CD4-positive, alpha-beta T cell (primary cell): ENCODE data around the gene STOX1. TPM values are rescaled to one million over a fixed set of nuclear protein-coding genes. Genes with fewer than 3 reads are reported as not detected.
"Not testable (repeated sequence)": the region's sequence is repeated elsewhere in the genome, so short reads cannot be mapped to it uniquely, and the experiment has no call there.

Experiments used
- ATAC-seq: fragments of 200-7000 bp; cut with Tn5 transposase; one replicate; pipeline ENCODE4 v1.10.0; 2022; ENCODE audit warnings: mild to moderate bottlenecking; ENCODE audit not compliant: poor library complexity
- CTCF ChIA-PET: fragments of 350-600 bp; sonication (Branson Sonifier 250); formaldehyde crosslinking; loops from one replicate; lab custom pipeline; 2021; ENCODE audit warnings: antibody characterized with exemption, inconsistent platforms; lab: Charles Lee
- POLR2A ChIA-PET: fragments of 350-600 bp; sonication (Branson Sonifier 250); formaldehyde crosslinking; loops from one replicate; lab custom pipeline; 2021; ENCODE audit warnings: antibody characterized with exemption, inconsistent platforms; lab: Charles Lee
- DNase-seq, 14 experiments: peaks; one replicate each; pipeline ENCODE4 v3.0.0-alpha.2; 2013 to 2020; ENCODE audit warnings: mixed read lengths in 2 of 14
- H3K27ac ChIP-seq, 2 donors: one replicate each; pipeline versions ENCODE4 v1.5.1 to v1.7.0; 2013; ENCODE audit warnings: low read length in 2 of 2, low read depth in 1 of 2, mild to moderate bottlenecking in 1 of 2
- H3K27me3 ChIP-seq, 2 experiments: 1 replicate in 1 of 2; 2 replicates in 1 of 2; pipeline versions ENCODE4 v1.6.1 to v1.7.0; 2013; ENCODE audit warnings: low read length in 2 of 2, control low read depth in 1 of 2, mild to moderate bottlenecking in 1 of 2, moderate library complexity in 1 of 2; ENCODE audit not compliant: insufficient read depth in 2 of 2, control insufficient read depth in 1 of 2
- H3K36me3 ChIP-seq: one replicate; pipeline ENCODE4 v1.6.1; 2013; ENCODE audit warnings: low read length, control low read depth; ENCODE audit not compliant: insufficient read depth
- H3K4me1 ChIP-seq: one replicate; pipeline ENCODE4 v1.6.1; 2013; ENCODE audit warnings: low read length, control low read depth; ENCODE audit not compliant: insufficient read depth
- H3K4me3 ChIP-seq: one replicate; pipeline ENCODE4 v1.5.1; 2013; ENCODE audit warnings: mild to moderate bottlenecking, low read length, moderate library complexity
- H3K9me3 ChIP-seq, 2 experiments: 1 replicate in 1 of 2; 2 replicates in 1 of 2; pipeline versions ENCODE4 v1.6.1 to v1.7.0; 2013; ENCODE audit warnings: low read length in 2 of 2, mild to moderate bottlenecking in 2 of 2, control low read depth in 1 of 2, moderate library complexity in 1 of 2; ENCODE audit not compliant: control insufficient read depth in 1 of 2, insufficient read depth in 1 of 2
- H3K27ac Mint-ChIP-seq: one replicate; pipeline ENCODE4 v1.8.0; 2020; ENCODE audit warnings: mixed read lengths
- H3K27me3 Mint-ChIP-seq: one replicate; pipeline ENCODE4 v1.8.0; 2021; ENCODE audit warnings: mixed read lengths
- H3K36me3 Mint-ChIP-seq: one replicate; pipeline ENCODE4 v1.8.0; 2021; ENCODE audit warnings: low read depth, mixed read lengths
- H3K4me1 Mint-ChIP-seq: one replicate; pipeline ENCODE4 v1.8.0; 2021; ENCODE audit warnings: low read depth, mixed read lengths
- H3K4me3 Mint-ChIP-seq: one replicate; pipeline ENCODE4 v1.8.0; 2020; ENCODE audit warnings: mild to moderate bottlenecking, mixed read lengths
- H3K9me3 Mint-ChIP-seq: one replicate; pipeline ENCODE4 v1.8.0; 2020; ENCODE audit warnings: mixed read lengths
- intact Hi-C, 2 experiments: fragments of 100-400 bp; cut with DNase I in 1 of 2; cut with micrococcal nuclease in 1 of 2; formaldehyde crosslinking; loops; one replicate each; pipeline versions ENCODE4 v1.15.1 to v1.9.0; 2023 to 2025; cut with DNase I, micrococcal nuclease
- total RNA-seq, 174 experiments: library from RNA in 2 of 174; stranded (reverse) in 2 of 174; gene quantifications; one replicate each; pipeline ENCODE4 v1.2.3 and lab custom pipeline; 2021 to 2026
- TF ChIP-seq, protein P1 (sequence below): fragments of 200-600 bp; IDR thresholded peaks from one replicate; pipeline ENCODE4 v1.8.0; 2022; ENCODE audit warnings: antibody characterized with exemption, mild to moderate bottlenecking

Gene STOX1
- total RNA-seq, 2 experiments from 2014 or later, result 0.25 to 0.41 TPM

DNA sequence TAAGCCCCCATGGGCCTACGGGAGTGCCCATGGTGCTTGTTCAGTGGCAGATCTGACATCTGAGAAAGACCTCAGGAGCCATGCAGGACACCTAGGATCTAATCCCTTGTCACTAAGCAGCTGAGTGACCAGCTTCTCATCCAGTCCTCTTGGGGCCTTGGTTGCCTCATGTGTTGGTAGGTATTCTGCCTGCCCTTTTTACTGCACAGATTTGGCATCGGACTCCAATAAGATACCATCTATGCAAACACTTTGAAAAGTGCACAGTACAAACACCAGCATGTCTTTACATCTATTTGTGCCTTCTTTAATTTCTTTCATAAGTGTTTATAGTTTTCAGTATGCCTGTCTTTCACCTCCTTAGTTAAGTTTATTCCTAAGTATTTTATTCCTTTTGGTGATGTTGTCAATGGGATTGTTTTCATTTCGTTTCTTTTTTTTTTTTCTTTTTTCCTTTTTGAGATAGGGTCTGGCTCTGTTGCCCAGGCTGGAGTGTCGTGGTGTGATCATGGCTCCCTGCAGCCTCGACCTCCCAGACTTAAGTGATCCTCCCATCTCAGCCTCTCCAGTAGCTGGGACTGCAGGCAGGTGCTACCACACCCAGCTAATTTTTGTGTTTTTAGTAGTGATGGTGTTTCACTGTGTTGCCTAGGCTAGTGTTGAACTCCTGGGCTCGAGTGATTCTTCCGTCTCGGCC, 10.4 kb downstream of the STOX1 start:
- H3K27ac ChIP-seq, result no peak overlapping the region
- no peaks in the 10 kb centered on the region for H3K36me3 ChIP-seq
- no peak for ATAC-seq
- CTCF ChIA-PET, result no interaction called here
- TF ChIP-seq, protein P1, sequence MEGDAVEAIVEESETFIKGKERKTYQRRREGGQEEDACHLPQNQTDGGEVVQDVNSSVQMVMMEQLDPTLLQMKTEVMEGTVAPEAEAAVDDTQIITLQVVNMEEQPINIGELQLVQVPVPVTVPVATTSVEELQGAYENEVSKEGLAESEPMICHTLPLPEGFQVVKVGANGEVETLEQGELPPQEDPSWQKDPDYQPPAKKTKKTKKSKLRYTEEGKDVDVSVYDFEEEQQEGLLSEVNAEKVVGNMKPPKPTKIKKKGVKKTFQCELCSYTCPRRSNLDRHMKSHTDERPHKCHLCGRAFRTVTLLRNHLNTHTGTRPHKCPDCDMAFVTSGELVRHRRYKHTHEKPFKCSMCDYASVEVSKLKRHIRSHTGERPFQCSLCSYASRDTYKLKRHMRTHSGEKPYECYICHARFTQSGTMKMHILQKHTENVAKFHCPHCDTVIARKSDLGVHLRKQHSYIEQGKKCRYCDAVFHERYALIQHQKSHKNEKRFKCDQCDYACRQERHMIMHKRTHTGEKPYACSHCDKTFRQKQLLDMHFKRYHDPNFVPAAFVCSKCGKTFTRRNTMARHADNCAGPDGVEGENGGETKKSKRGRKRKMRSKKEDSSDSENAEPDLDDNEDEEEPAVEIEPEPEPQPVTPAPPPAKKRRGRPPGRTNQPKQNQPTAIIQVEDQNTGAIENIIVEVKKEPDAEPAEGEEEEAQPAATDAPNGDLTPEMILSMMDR, result no peak
- POLR2A ChIA-PET, result interaction anchor here (1.4 kb wide), 1 partner anchor 10 kb away, joined by 5 read pairs; the partner anchor contains the start of gene STOX1
- no peak for DNase-seq
- H3K27me3 Mint-ChIP-seq, result no peaks in the 10 kb centered on the region
- intact Hi-C loops, result no loop called here
- H3K9me3 ChIP-seq, result no peaks in the 10 kb centered on the region
- H3K27me3 ChIP-seq, result no peaks in the 10 kb centered on the region
- no peaks in the 10 kb centered on the region for H3K4me1 Mint-ChIP-seq
- no peak overlapping the region for H3K4me3 Mint-ChIP-seq
- H3K4me1 ChIP-seq, result no peaks in the 10 kb centered on the region
- no peak overlapping the region for H3K27ac Mint-ChIP-seq
- no peaks in the 10 kb centered on the region for H3K9me3 Mint-ChIP-seq
- H3K4me3 ChIP-seq, result no peak overlapping the region
- no peaks in the 10 kb centered on the region for H3K36me3 Mint-ChIP-seq

DNA sequence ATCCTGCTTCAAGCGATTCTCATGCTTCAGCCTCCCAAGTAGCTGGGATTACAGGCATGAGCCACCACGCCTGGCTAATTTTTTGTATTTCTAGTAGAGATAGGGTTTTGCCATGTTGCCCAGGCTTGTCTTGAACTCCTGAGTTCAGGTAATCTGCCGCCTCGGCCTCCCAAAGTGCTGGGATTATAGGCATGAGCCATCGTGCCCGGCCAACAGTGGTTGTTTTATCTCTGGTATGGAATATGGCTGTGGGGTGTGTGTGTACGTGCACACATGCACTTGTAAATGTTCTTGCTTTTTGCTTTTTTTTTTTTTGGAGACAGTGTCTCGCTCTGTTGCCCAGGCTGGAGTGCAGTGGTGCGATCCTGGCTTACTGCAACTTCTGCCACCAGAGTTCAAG, 13.3 kb downstream of the STOX1 start:
- H3K9me3 Mint-ChIP-seq, H3K4me1 ChIP-seq, H3K27me3 ChIP-seq, H3K27ac ChIP-seq, H3K4me1 Mint-ChIP-seq, CTCF ChIA-PET, H3K36me3 Mint-ChIP-seq, intact Hi-C loops, ATAC-seq, H3K36me3 ChIP-seq, H3K27me3 Mint-ChIP-seq, H3K4me3 ChIP-seq, POLR2A ChIA-PET, H3K4me3 Mint-ChIP-seq, DNase-seq, H3K27ac Mint-ChIP-seq, H3K9me3 ChIP-seq: not testable (repeated sequence)

DNA sequence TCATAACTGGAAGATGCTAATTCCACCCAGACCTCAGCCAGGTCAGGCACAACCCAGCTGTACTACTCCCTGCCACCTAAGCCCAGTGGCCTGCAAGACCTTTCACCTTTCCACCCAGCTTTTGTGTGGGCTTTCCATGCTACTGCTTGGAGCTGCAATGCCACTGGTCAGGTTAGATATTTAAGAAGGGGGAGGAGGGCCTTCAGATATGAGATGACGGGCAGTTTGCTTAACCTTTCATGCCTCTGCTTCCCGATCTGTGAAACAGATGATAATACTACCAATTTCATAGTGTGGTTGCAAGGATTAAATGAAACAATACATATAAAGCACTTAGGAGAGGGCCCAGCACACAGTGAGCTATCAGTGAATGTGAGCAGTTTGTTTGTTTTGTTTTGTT, 20.9 kb downstream of the STOX1 start:
- H3K4me1 ChIP-seq, result no peaks in the 10 kb centered on the region
- ChIA-PET CTCF (no interaction called here), POLR2A (no interaction called here)
- TF ChIP-seq, protein P1, result no peak
- no peaks in the 10 kb centered on the region for H3K36me3 ChIP-seq
- no peaks in the 10 kb centered on the region for H3K27me3 ChIP-seq
- H3K27ac ChIP-seq, result no peak overlapping the region
- Mint-ChIP-seq H3K36me3 (no peaks in the 10 kb centered on the region), H3K27me3 (no peaks in the 10 kb centered on the region), H3K4me3 (no peak overlapping the region), H3K9me3 (no peaks in the 10 kb centered on the region), H3K4me1 (no peaks in the 10 kb centered on the region), H3K27ac (no peak overlapping the region)
- ATAC-seq (no peak), DNase-seq (no peak)
- no peak overlapping the region for H3K4me3 ChIP-seq
- peaks cover 0 to 16% of the 10 kb centered on the region in 2 experiments for H3K9me3 ChIP-seq
- intact Hi-C loops, result no loop called here

DNA sequence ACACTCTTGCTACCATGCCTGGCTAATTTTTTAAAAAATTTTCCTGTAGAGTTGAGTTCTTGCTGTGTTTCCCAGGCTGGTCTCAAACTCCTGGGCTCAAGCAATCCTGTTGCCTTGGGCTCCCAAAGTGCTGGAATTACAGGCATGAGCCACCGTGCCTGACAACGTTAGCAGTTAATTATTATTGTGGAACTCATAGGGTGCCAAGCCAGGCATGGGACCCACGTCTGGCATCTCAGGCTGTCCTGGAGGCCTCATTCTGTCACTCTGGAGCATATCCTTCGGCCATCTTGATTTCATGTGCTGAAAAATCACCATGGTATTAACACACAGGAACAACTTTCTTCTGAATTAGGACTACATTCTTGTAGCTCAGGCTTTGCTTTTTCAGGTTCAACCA, 21.5 kb downstream of the STOX1 start:
- POLR2A ChIA-PET, result no interaction called here
- Mint-ChIP-seq H3K4me1 (no peaks in the 10 kb centered on the region), H3K27ac (no peak overlapping the region)

More for the DNA sequence above, 21.5 kb downstream of the STOX1 start:
- ATAC-seq (no peak), DNase-seq (no peak)
- no peaks in the 10 kb centered on the region for H3K9me3 Mint-ChIP-seq
- Histone ChIP-seq H3K36me3 (no peaks in the 10 kb centered on the region), H3K27ac (no peak overlapping the region), H3K9me3 (peaks cover 0 to 16% of the 10 kb centered on the region in 2 experiments), H3K4me1 (no peaks in the 10 kb centered on the region), H3K27me3 (no peaks in the 10 kb centered on the region), H3K4me3 (no peak overlapping the region)
- TF ChIP-seq, protein P1, result no peak
- CTCF ChIA-PET, result no interaction called here
- H3K36me3 Mint-ChIP-seq, result no peaks in the 10 kb centered on the region
- no peaks in the 10 kb centered on the region for H3K27me3 Mint-ChIP-seq
- no peak overlapping the region for H3K4me3 Mint-ChIP-seq
- intact Hi-C loops, result no loop called here
